ENCODE results near the gene EFCAB9.
"Not testable (repeated sequence)": the region's sequence is repeated elsewhere in the genome, so short reads cannot be mapped to it uniquely, and the experiment has no call there.

GRCh38 chr5:172205984-172206383 lies 12.0 kb downstream of the EFCAB9 start:
- not testable (repeated sequence) for TF ChIP-seq CTCF (IDR thresholded peaks at IDR 0.05; ENCODE audit: poor library complexity, severe bottlenecking); EZH2 (IDR thresholded peaks at IDR 0.05; ENCODE audit: borderline replicate concordance, insufficient read depth, low read length, poor library complexity, severe bottlenecking); REST (IDR thresholded peaks at IDR 0.05; ENCODE audit: borderline replicate concordance); RAD21 (conservative IDR thresholded peaks at IDR 0.05)

Data from neural cell (in vitro differentiated cells).